HEK293T (cell line): Measurements from ENCODE around the gene TSPAN7.

Experiments used
- NFRKB ChIP-seq: fragments of 450-650 bp; IDR thresholded peaks from 2 replicates; pipeline ENCODE4 v1.6.1; 2016; ENCODE audit warnings: mild to moderate bottlenecking, moderate library complexity
- SP1 ChIP-seq: fragments of 450-650 bp; IDR thresholded peaks from 2 replicates; pipeline ENCODE4 v1.6.1; 2017

DNA sequence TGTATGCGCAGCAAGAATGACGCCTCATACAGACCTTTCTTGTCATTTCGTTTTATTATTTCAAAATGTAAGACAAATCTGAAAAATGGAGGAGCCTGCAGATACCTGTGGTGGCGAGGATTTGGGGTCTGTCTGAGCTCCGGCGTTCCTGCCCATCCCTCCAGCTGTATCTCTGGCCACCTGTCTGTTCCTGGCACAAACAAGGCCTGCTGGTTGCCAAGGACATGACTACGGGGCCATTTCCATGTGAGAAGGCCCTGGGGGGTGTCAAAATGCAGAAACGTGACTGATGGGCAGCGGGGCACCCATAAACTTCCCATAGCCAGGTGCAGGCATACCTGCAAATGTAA, 591 bp upstream of the TSPAN7 start:
- TF ChIP-seq NFRKB (no peak), SP1 (no peak)
